GM12891 (cell line): ENCODE results near the gene ANKDD1A.

Source experiments
- PAX5 ChIP-seq: IDR thresholded peaks from 2 replicates; pipeline ENCODE4 v1.6.1; 2011; ENCODE audit warnings: low read length, moderate library complexity, mild to moderate bottlenecking; ENCODE audit not compliant: insufficient read depth, severe bottlenecking
- POLR2A ChIP-seq: IDR thresholded peaks from 2 replicates; pipeline ENCODE4 v1.6.1; 2011; ENCODE audit warnings: low read depth, low read length, control low read depth
- POLR2AphosphoS5 ChIP-seq: IDR thresholded peaks from 2 replicates; pipeline ENCODE4 v1.6.1; 2011; ENCODE audit warnings: low read depth, low read length, control low read depth
- POU2F2 ChIP-seq: IDR thresholded peaks from 2 replicates; pipeline ENCODE4 v1.6.1; 2011; ENCODE audit warnings: low read depth, mild to moderate bottlenecking, control low read depth, low read length, moderate library complexity
- SPI1 ChIP-seq: IDR thresholded peaks from 2 replicates; pipeline ENCODE4 v1.6.1; 2011; ENCODE audit warnings: low read depth, low read length, control low read depth
- TAF1 ChIP-seq: IDR thresholded peaks from 2 replicates; pipeline ENCODE4 v1.6.1; 2011; ENCODE audit warnings: low read depth, low read length, control low read depth

DNA sequence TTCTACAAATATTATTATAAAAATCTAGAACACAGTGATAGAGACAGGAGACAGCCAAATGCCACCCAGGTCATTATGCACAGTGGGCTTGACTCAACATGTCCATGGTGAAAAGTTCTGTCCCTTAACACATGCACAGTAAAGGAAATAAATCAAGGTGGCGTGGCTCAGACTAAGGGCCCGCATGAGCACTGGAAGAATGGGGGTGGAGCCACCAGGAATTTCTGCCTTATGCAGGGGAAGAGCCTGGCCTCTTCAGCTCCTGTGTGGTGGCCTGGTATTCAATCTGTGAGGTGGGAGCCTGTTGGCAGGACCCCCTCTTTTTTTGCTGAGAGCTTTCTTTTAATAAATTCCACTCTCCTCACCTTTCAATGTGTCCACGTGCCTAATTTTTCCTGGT is 95.2 kb downstream of the ANKDD1A start:
- no peak for TF ChIP-seq POLR2A
- no peak for TF ChIP-seq POLR2AphosphoS5
- TF ChIP-seq POU2F2: no peak
- TF ChIP-seq TAF1: no peak
- no peak for TF ChIP-seq SPI1
- no peak for TF ChIP-seq PAX5
